ENCODE data around the gene PRSS38. TPM values are rescaled to one million over a fixed set of nuclear protein-coding genes. Genes with fewer than 3 reads are reported as not detected.

Gene PRSS38
- total and polyA plus RNA-seq, 12 donors = not detected

- ATAC-seq (no peak), DNase-seq (peak in 1 of 2 donors; percentile 4)
- 86 to 90% methylated on average over 8 of the region's 8 CpGs for WGBS, 2 donors
- intact Hi-C loops (cut with DNase I) = loop anchor here in 2 of 10 donors (5.0 to 10.0 kb wide), 4 partner anchors 60 to 100 kb away; partner anchors contain the start of gene WNT9A (in 2 of the 2)
- TF ChIP-seq CTCF (IDR thresholded peaks at IDR 0.05) = no peak
- no peaks in the 10 kb centered on the region for H3K9me3 ChIP-seq
- no peaks in the 10 kb centered on the region for H3K36me3 ChIP-seq
- peak overlapping the region in 6 of 10 donors; percentile 86 to 95 (median 88) for H3K27ac ChIP-seq
- peak overlapping the region in 2 of 10 donors; percentile 7 to 57 for H3K4me3 ChIP-seq
- H3K27me3 ChIP-seq = peaks cover 0 to 13% (median 0%) of the 10 kb centered on the region in 7 donors
- peaks cover 15 to 31% (median 24%) of the 10 kb centered on the region in 9 donors for H3K4me1 ChIP-seq
Observed at GRCh38 chr1:227885135-227885647, 69.7 kb downstream of the PRSS38 start.

GRCh38 chr1:227885648-227886502 lies 70.4 kb downstream of the PRSS38 start:
- peak overlapping the region in 4 of 10 donors; percentile 53 to 61 (median 58) for H3K4me3 ChIP-seq
- peaks cover 0 to 13% (median 0%) of the 10 kb centered on the region in 7 donors for H3K27me3 ChIP-seq
- TF ChIP-seq CTCF (IDR thresholded peaks at IDR 0.05) = no peak
- H3K36me3 ChIP-seq = no peaks in the 10 kb centered on the region
- WGBS, 2 donors = 44 to 52% methylated on average over 14 of the region's 14 CpGs
- ATAC-seq = peak in 6 of 8 donors; percentile 36 to 73 (median 54)
- intact Hi-C loops (cut with DNase I) = loop anchor here in 2 of 10 donors (5.0 to 10.0 kb wide), 4 partner anchors 59 to 101 kb away; partner anchors contain the start of gene WNT9A (in 2 of the 2)
- H3K4me1 ChIP-seq = peaks cover 15 to 31% (median 24%) of the 10 kb centered on the region in 9 donors
- peak overlapping the region; percentile 73 to 95 (median 86) for H3K27ac ChIP-seq
- DNase-seq = peak; percentile 73
- H3K9me3 ChIP-seq = no peaks in the 10 kb centered on the region

- TF ChIP-seq CTCF (IDR thresholded peaks at IDR 0.05) = no peak
- peaks cover 0 to 13% (median 0%) of the 10 kb centered on the region in 7 donors for H3K27me3 ChIP-seq
- ATAC-seq (peak in 6 of 8 donors; percentile 1 to 23 (median 6)), DNase-seq (peak in 1 of 2 donors; percentile 6)
- peak overlapping the region; percentile 73 to 95 (median 86) for H3K27ac ChIP-seq
- no peaks in the 10 kb centered on the region for H3K9me3 ChIP-seq
- H3K4me1 ChIP-seq = peaks cover 15 to 31% (median 24%) of the 10 kb centered on the region in 9 donors
- peak overlapping the region; percentile 25 to 61 (median 53) for H3K4me3 ChIP-seq
- intact Hi-C loops (cut with DNase I) = loop anchor here in 2 of 10 donors (5.0 to 10.0 kb wide), 4 partner anchors 58 to 102 kb away; partner anchors contain the start of gene WNT9A (in 2 of the 2)
- H3K36me3 ChIP-seq = no peaks in the 10 kb centered on the region
- WGBS, 2 donors = 13 to 20% methylated on average over 18 of the region's 18 CpGs
Observed at GRCh38 chr1:227886503-227886961, 71.1 kb downstream of the PRSS38 start.

Data from heart right ventricle (tissue), 16 donors.